Measurements from ENCODE around the gene NAB2. TPM values are rescaled to one million over a fixed set of nuclear protein-coding genes. Genes with fewer than 3 reads are reported as not detected.
"Not testable (repeated sequence)": the region's sequence is repeated elsewhere in the genome, so short reads cannot be mapped to it uniquely, and the experiment has no call there.

The NAB2 gene
- total and polyA plus RNA-seq, 12 donors: 9.5 to 20.2 (median 13.1) TPM

DNA sequence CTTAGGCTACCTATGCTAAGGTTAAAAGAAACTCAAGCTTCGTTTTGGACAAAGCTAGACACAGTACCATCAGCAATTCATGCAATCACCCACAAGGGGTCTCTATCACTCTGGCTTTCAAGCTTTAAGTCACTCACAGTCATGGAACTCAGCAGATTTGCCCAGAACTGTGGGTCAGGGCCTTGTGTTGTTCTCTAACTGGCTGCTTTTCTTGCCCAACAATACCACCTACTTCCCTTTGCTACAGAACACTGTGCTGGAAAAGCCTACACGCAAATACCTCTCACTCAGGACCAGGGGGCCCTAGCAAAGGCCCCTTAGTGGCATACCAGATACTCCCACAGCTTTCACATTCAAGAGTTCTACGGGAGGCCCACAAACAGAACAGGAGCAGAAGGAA lies 19.4 kb upstream of the NAB2 start:
- WGBS, 2 donors: 32 to 34% methylated on average over 3 of the region's 3 CpGs
- peaks cover 0 to 55% (median 7%) of the 10 kb centered on the region in 9 donors for H3K36me3 ChIP-seq
- peak overlapping the region in 9 of 10 donors; percentile 20 to 65 (median 50) for H3K27ac ChIP-seq
- intact Hi-C loops (cut with DNase I): loop anchor here (1.0 to 10.0 kb wide), 8 partner anchors 43 to 317 kb away; partner anchors contain the start of gene PRIM1 (in 2 of the 10)
- H3K27me3 ChIP-seq: no peaks in the 10 kb centered on the region
- no peaks in the 10 kb centered on the region for H3K9me3 ChIP-seq
- DNase-seq (peak in 1 of 2 donors; percentile 76), ATAC-seq (peak; percentile 85 to 96 (median 94))
- peaks cover 0 to 26% (median 6%) of the 10 kb centered on the region in 9 donors for H3K4me1 ChIP-seq
- no peak overlapping the region for H3K4me3 ChIP-seq
- TF ChIP-seq, protein P1, sequence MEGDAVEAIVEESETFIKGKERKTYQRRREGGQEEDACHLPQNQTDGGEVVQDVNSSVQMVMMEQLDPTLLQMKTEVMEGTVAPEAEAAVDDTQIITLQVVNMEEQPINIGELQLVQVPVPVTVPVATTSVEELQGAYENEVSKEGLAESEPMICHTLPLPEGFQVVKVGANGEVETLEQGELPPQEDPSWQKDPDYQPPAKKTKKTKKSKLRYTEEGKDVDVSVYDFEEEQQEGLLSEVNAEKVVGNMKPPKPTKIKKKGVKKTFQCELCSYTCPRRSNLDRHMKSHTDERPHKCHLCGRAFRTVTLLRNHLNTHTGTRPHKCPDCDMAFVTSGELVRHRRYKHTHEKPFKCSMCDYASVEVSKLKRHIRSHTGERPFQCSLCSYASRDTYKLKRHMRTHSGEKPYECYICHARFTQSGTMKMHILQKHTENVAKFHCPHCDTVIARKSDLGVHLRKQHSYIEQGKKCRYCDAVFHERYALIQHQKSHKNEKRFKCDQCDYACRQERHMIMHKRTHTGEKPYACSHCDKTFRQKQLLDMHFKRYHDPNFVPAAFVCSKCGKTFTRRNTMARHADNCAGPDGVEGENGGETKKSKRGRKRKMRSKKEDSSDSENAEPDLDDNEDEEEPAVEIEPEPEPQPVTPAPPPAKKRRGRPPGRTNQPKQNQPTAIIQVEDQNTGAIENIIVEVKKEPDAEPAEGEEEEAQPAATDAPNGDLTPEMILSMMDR (IDR thresholded peaks at IDR 0.05): peak; percentile 76 to 94 (median 86)

DNA sequence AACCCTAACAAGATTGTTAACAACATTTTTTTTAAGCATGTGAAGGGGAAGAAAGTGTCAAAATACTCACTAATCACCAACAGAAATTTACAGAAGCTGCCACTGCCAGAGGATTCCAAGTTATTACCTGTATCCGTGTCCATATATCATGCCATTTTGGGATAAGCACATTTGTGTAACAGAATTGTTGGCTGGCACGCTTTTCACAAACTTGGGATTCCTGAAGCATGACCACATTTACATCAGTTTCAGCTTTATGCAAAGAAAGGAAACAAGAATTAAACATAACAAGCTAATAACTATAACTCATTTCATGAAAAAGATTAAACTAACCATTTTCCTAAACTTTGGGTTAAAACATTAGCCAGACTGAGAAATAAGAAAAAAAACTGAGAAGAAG lies 16.3 kb upstream of the NAB2 start:
- intact Hi-C loops (cut with DNase I): loop anchor here in 1 of 10 donors (5.0 kb wide), 1 partner anchor 110 kb away; no protein-coding TSS in a partner anchor
- ATAC-seq: no peak
- H3K4me3 ChIP-seq: no peak overlapping the region
- H3K36me3 ChIP-seq: peaks cover 0 to 52% (median 7%) of the 10 kb centered on the region in 9 donors
- TF ChIP-seq, protein P1 (IDR thresholded peaks at IDR 0.05): no peak
- no peak for DNase-seq
- 78 to 81% methylated on average over 2 of the region's 2 CpGs for WGBS, 2 donors
- no peaks in the 10 kb centered on the region for H3K9me3 ChIP-seq
- H3K4me1 ChIP-seq: peaks cover 0 to 16% (median 9%) of the 10 kb centered on the region in 9 donors
- H3K27me3 ChIP-seq: no peaks in the 10 kb centered on the region
- no peak overlapping the region for H3K27ac ChIP-seq

DNA sequence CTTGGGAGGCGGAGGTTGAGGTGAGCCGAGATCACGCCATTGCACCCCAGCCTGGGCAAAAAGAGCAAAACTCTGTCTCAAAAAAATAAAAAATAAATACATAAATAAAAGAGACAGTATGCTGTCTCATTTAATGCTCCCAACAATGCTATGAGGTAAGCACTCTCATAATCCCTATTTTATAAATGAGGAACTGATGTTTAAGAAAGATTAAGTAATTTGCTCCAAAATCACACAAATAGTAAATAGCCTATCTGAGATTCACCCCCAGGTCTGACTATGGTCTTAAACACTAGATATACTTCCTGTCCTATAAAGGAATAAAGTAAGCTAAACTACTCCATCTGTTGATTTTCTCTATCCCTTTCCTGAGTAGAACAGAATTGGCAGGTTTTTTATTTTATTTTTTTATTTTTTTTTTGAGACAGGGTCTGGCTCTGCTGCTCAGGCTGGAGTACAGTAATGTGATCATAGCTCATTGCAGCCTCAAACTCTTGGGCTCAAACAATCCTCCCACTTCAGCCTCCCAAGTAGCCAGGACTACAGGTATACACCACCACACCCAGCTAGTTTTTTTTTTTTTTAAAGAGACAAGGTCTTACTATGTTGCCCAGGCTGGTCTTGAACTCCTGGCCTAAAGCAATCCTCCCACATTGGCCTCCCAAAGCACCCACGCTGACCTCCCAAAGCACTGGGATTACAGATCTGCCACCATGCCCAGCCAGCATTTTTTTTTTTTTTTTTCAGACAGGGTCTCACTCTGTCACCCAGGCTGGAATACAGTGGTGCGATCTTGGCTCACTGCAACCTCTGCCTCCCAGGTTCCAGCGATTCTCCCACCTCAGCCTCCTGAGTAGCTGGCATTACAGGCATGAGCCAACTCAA lies 15.1 kb upstream of the NAB2 start:
- WGBS, 2 donors: 97 to 99% methylated on average over 6 of the region's 6 CpGs
- intact Hi-C loops (cut with DNase I): loop anchor here in 1 of 10 donors (5.0 kb wide), 1 partner anchor 108 kb away; no protein-coding TSS in a partner anchor
- H3K4me1 ChIP-seq: peaks cover 0 to 23% (median 13%) of the 10 kb centered on the region in 9 donors
- not testable (repeated sequence) for H3K4me3 ChIP-seq, H3K27ac ChIP-seq, DNase-seq, H3K9me3 ChIP-seq, H3K27me3 ChIP-seq, ATAC-seq
- H3K36me3 ChIP-seq: peaks cover 0 to 40% (median 7%) of the 10 kb centered on the region in 9 donors

DNA sequence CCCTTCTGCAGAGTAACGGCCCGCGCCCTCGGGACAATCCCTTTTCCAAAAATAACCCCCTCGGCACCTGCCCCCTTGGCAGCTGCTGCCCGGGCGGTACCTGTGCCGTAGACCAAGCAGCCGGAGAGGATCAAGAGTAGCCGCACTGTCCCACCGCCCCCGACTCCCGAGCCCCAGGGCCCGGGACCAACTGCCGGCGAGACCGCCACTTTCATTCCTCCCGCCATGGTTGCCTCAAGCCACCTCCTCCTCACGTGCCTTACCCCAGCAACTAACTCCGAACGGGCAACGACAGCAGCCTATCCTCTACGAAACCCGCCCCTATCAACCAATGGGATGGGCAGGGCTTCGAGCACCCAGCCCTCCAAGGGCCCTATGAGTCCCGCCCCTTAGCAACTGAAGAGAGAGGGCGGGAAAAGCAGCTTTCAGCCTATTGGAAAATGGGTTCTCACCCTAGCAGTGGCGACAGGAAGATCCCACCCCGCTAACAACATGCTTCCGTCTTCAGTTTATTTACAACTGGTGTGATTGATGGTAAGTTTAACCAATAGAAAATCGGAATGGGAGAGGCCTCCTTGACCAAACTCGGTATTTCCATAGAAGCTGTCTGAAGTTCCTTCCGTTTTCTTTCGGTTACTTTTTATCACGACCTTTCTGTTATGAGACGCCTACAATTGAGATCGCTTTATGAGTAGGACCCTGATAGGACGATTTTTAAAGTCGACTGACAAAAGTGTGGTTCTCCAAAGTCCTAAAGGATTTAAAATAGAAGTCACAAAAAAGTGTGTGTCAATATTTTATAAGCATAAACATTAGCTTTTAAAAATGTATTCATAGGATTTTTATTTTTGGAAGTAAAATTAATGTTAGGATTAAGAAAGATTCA lies 10.2 kb upstream of the NAB2 start, which contains the start of gene NEMP1:
TSS of gene NEMP1 (minus strand) at position 273 of the 886 bp plus-strand sequence. CDS start at position 227, 46 bp downstream.
- DNase-seq: peak; percentile 89 to 98
- WGBS, 2 donors: 0% methylated on average over 35 to 39 of the region's 39 CpGs
- ATAC-seq: peak; percentile 100
- TF ChIP-seq, protein P1 (IDR thresholded peaks at IDR 0.05): no peak
- Histone ChIP-seq H3K9me3 (no peaks in the 10 kb centered on the region), H3K27me3 (no peaks in the 10 kb centered on the region), H3K4me1 (peaks cover 0 to 22% (median 17%) of the 10 kb centered on the region in 9 donors), H3K36me3 (peaks cover 0 to 8% (median 0%) of the 10 kb centered on the region in 9 donors), H3K4me3 (peak within 1 kb of the TSS; percentile 43 to 87 (median 73)), H3K27ac (peak within 1 kb of the TSS; percentile 5 to 90 (median 84))
- intact Hi-C loops (cut with DNase I): no loop called here

All from heart right ventricle (tissue), 16 donors.